ENCODE data around the gene NUAK2. TPM values are rescaled to one million over a fixed set of nuclear protein-coding genes. Genes with fewer than 3 reads are reported as not detected.
"Not testable (repeated sequence)": the region's sequence is repeated elsewhere in the genome, so short reads cannot be mapped to it uniquely, and the experiment has no call there.

Gene NUAK2
- total RNA-seq, 1 donor from 2014 or later, result 3.5 TPM

DNA sequence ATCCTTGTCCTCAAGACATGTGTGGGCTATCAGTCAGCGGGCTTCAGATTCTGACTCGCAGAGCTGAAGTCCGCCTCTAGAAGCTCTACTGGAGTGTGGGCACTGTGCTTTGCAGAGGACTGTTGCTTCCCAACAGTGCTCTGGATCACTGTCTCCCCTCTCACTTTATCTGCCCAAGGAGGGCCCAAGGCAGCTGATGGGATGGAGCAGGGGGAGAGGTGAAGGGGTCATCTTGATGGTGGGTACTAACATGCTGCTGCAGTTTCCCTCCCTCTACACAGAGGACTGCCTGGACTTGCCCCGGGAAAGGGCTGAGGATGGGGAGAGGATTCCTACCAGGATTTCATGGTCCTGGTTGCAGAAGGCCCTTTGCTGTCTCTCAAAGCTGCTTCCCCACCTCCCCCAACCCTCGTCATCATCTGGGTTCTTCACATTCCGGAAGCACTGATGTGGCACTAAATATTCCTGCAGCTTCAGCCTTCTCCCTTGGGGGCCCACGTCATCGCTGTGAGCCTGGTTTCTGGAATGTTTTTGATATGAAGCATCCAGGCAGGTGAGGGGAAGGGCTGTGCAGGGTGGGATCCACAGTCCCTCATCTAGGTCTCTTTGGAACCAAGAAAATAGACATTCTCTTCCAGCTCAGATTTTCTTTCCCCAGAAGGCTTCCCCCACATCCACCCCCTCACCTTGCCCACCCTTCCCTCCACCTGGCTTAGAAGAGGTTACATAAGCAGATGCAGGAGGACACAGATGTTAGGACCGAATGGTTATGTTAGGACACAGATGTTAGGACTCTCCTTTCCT, 23.2 kb downstream of the NUAK2 start:
- intact Hi-C loops (cut with micrococcal nuclease), result no loop called here

GRCh38 chr1:205297546-205298177, 23.9 kb downstream of the NUAK2 start:
- intact Hi-C loops (cut with micrococcal nuclease), result not testable (repeated sequence)

DNA sequence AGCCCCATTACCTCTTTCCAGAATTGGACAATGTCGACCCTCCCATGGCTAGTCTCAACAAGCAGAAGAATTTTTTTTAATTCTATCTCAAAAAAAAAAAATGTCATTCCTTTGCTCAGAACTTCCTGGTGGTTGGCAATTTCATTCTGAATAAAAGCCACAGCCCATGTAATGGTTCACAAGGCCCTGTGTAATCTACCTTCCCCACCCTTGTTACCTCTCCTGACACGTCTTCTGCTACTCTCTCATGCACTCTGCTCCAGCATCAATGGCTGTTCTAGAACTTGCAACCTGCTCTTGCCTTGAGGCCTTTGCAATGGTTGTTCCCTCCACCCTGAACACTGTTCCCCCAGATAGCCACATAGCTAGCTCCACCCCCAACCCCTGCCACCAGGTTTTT, 25.4 kb downstream of the NUAK2 start:
- intact Hi-C loops (cut with micrococcal nuclease), result no loop called here

DNA sequence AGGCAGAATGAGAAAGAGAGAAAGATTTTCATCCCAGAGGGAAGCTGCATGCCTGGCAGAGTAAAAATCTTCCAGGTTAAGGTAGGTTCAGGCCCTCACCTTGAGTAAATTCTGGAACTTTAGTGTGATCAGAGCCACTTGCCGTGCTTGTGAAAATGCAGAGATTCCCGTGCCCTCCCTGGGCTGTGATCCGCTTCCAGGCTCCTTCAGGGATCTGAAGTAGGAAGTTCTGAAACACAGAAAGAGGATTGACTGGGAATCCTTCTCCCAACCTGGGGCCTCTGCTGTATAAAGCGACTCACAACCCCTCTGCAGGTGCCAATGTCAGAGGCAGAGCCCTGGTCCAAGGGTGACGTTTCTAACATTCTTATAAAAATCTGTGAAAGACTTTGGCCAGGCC, 26.6 kb downstream of the NUAK2 start:
- intact Hi-C loops (cut with micrococcal nuclease), result no loop called here

DNA sequence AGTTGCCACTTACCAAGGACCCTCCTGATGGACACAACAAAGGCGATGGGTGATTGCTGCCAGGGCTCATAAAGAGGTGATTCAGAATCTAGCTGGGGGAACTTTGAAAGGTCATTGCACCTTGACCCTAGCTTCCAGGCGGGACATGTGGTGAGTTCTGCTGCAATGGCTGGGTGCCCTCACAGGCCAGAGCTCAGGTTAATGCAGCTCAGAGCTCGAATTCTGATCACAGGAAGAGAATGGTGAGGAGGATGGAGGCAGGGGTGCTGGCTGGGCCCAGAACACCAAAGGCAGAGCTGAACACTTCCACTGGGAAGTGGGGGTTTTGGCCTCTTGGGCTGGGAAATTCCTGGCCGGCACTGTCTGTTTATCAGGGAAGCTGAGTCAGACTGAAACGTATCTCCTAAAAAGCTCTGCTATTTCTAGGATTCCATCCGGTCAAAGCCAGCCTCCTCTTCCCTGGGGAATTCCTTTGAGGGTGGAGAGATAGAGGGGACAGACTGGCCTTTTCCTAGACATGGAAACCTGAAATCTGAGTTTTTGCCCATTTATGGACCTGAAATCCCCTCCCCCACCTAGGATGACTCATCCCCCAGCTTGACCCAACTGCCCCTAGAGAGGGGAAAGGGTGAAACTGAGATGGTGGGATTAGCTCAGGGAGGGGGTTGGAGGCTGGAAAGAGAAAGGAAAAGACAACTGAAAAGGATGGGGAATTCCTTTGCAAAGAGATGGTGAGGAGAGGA, 27.2 kb downstream of the NUAK2 start:
- intact Hi-C loops (cut with micrococcal nuclease), result no loop called here

DNA sequence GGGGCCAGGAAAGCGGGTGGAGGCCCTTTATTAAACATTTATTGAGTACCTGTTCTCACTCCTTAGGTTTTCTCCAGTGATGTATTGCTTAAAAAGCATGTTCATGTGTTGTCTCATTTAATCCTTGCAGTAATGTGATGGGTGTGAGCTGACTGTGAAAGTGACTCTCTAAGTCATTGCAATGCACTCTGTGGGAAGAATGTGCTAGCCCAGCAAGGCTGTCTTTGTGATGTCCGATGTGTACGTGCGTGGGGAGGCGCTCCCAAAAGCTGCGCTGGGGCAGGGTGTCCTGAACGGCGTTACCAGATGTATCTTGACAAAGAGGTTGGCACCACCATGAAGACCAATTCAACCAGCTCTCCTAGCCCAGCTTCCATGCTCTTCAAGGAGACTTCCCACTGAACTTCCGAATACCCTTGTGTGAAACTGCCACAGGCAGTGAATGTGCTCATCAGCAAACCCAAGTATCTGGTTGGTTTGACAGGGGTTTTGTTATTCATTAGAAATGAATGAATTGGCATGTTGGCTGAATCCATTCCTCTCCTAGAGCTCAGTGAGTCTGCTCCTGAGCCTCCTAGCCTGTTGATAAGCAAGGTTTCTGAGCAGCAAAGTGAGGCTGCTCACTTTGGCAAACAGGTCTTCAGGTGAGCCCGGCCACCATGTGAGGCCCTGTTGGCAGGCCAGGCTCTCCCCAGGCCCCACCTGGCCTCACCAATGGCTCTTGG, 28.0 kb downstream of the NUAK2 start:
- intact Hi-C loops (cut with micrococcal nuclease), result no loop called here

GRCh38 chr1:205291596-205291995, 29.9 kb downstream of the NUAK2 start:
- intact Hi-C loops (cut with micrococcal nuclease), result no loop called here

- intact Hi-C loops (cut with micrococcal nuclease), result loop anchor here (1.0 to 10.0 kb wide), 8 partner anchors 15 to 2001 kb away; partner anchors contain the start of genes ELK4, MDM4, NUAK2 and NUCKS1
These were observed 33.6 kb downstream of the NUAK2 start for GRCh38 chr1:205287767-205288559.

DNA sequence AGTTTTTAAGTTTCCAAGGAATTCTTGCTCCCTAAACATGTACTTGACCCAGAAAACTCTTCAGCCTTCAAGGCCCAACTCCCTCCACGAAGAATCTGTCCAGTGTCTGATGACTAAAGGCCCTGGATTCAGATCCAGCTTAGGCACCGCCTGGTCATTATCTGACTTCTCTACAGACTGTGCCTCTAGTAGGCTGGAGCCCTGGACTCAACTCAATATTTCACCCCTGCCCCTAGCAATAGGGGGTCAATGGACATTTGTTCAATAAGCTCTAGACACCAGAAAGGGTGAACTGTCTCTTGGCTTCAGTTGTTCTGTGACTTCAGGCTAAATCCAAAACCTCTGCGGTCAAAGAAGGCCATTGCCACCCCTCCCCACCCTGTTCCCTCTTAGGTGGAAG, 34.5 kb downstream of the NUAK2 start:
- intact Hi-C loops (cut with micrococcal nuclease), result loop anchor here (5.0 to 10.0 kb wide), 5 partner anchors 345 to 2000 kb away; partner anchors contain the start of genes ELK4, MDM4, NUCKS1 and PPP1R15B

DNA sequence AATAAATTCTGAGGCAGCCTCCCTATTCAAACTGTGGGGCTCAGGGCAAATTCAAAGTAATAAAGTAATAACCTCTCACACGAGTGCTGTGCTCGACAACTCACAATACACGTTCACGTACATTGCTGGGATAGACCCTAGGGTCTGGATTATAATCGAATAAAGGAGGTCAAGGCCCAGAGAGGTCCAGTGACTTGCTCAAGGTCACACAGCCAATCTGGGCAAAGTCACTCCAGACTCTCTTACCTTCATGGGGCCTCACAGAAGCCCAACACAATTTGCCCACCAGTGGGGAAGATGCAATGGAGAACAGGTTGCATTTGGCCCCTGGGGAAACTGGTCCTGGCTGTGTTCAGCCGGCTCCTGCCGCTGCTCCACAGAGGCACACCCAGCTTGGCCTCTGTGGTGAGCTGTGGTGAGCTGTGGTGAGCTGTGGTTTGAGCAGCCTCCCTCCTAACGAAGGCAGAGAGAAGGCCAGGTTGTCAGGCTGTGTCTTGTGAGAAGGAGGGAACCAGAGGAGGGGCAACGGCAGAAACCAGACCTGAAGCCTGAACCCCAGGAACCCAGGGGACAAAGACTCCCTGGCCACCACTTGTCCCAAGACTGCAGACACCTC, 35.1 kb downstream of the NUAK2 start:
- intact Hi-C loops (cut with micrococcal nuclease), result loop anchor here (5.0 to 10.0 kb wide), 5 partner anchors 346 to 1999 kb away; partner anchors contain the start of genes ELK4, MDM4, NUCKS1 and PPP1R15B

GRCh38 chr1:205285381-205286101, 36.0 kb downstream of the NUAK2 start:
- intact Hi-C loops (cut with micrococcal nuclease), result loop anchor here (2.0 to 10.0 kb wide), 6 partner anchors 307 to 1998 kb away; partner anchors contain the start of genes ELK4, MDM4, NUCKS1 and PPP1R15B

DNA sequence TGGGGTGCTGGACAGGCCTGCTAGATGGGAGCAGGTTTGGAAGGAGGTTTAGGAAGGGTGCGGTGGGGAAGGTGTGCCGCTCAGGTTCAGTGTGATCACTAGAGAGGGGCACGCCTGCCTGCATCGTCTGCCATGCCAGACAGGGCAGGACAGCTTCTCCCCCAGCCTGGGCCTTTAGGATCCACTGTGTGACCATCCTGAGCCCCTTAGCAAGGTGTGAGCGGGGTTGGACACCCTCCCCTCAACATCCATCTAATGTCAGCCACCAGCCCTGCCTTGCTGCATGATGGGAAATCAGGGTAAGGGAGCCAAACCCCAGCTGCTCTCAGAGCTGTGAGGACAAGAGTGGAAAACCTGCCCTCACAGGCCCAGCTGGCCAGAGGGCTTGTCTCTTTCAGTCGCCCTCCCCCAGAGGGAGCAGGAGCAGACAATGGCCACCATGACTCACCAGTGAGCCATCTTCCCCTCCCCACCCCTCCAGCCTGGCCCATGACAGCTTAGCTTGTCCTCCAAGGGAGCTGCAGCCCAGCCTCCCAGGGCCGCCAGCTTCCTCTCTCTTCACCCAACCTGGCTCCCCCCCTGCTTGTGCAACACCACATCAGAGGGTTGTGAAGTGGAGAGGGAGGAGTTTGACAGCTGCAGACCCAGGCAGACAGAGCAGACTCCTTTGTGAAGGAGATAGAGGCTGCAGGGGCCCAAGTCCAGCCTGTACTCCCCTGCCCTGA, 37.0 kb downstream of the NUAK2 start:
- intact Hi-C loops (cut with micrococcal nuclease), result loop anchor here (2.0 to 10.0 kb wide), 6 partner anchors 308 to 1997 kb away; partner anchors contain the start of genes ELK4, MDM4, NUCKS1 and PPP1R15B

- intact Hi-C loops (cut with micrococcal nuclease), result loop anchor here (2.0 to 10.0 kb wide), 3 partner anchors 309 to 869 kb away; partner anchors contain the start of genes NUCKS1 and PPP1R15B
These were observed 38.0 kb downstream of the NUAK2 start for GRCh38 chr1:205283270-205284147.

- intact Hi-C loops (cut with micrococcal nuclease), result loop anchor here (10.0 kb wide), 2 partner anchors 474 to 866 kb away; partner anchors contain the start of genes NUCKS1 and PPP1R15B
These were observed 40.7 kb downstream of the NUAK2 start for GRCh38 chr1:205280666-205281395.

DNA sequence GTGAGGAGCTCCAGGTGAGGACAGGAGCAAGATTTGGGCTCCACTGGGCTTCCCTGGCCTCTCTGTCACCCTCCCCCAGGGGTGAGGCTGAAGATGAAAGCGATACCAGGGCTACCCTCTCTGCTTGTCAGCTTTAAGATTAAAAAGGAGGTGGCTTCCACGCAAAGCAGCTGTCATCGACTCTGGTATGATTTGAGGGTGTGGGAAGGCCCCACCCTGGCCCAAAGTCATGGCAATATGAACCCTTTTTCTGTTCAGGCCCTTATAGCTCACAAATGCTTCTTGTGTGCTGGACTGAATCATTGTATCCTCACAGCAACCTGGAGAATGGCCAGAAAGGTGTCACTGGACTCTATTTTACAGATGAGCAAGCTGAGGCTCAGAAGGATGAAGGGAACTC, 41.6 kb downstream of the NUAK2 start:
- intact Hi-C loops (cut with micrococcal nuclease), result loop anchor here (10.0 kb wide), 2 partner anchors 475 to 865 kb away; partner anchors contain the start of genes NUCKS1 and PPP1R15B

GRCh38 chr1:205276689-205277065, 44.9 kb downstream of the NUAK2 start:
- intact Hi-C loops (cut with micrococcal nuclease), result no loop called here
